IPS DF 19.7 (cell line): ENCODE measurements around the gene PRB4.
"Not testable (repeated sequence)": the region's sequence is repeated elsewhere in the genome, so short reads cannot be mapped to it uniquely, and the experiment has no call there.

ENCODE experiments used
- DNase-seq: peaks from one replicate; pipeline ENCODE4 v3.0.0-alpha.2; 2013; ENCODE audit warnings: low read depth, low spot score

PRB4 gene

GRCh38 chr12:11310336-11310735 lies at the start of gene PRB4:
Gene PRB4 (minus strand): TSS chr12:11310436. CDS start chr12:11310398, 38 bp downstream.
- no peak for DNase-seq

DNA sequence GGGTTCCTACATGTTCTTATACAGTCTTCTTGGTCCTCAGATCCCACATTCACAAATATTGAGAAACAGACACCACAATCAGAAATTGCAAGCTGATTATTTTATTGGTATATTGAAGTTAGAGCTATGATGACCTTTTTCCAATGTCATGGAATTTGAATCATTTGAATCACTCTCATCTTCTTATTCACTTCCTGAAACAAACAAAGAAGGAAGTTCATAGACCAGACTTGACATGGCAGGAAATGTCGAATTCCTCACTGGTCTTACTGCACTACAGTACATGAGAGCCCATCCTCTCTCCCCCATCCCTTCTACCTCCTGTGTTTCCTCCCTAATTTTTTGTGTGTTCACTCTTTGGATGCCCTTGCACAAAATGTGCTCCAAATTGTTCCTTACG lies 41.5 kb upstream of the PRB4 start:
- not testable (repeated sequence) for DNase-seq

GRCh38 chr12:11348439-11348838 lies 38.2 kb upstream of the PRB4 start:
- no peak for DNase-seq

GRCh38 chr12:11347810-11348209 lies 37.6 kb upstream of the PRB4 start:
- no peak for DNase-seq

GRCh38 chr12:11344500-11344899 lies 34.3 kb upstream of the PRB4 start:
- no peak for DNase-seq

DNA sequence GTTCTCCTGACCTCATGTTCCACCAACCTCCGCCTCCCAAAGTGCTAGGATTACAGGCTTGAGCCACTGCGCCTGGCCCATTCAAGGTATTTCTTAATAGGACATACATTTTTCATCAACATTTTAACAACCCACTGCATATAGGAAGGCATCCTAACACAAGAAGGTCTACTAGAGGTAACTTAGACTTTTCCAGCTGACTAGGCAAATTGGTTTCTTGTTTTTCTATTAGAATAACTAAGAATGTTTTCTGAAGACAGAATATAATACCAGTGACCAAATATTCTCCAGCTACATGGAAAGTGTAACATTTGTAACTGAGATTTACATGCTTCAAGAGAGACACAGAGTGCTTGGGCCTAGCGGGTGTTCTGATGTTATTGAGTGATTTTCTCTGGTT lies 14.2 kb upstream of the PRB4 start:
- DNase-seq: no peak

- no peak for DNase-seq
Observed at GRCh38 chr12:11321980-11322379, 11.7 kb upstream of the PRB4 start.

DNA sequence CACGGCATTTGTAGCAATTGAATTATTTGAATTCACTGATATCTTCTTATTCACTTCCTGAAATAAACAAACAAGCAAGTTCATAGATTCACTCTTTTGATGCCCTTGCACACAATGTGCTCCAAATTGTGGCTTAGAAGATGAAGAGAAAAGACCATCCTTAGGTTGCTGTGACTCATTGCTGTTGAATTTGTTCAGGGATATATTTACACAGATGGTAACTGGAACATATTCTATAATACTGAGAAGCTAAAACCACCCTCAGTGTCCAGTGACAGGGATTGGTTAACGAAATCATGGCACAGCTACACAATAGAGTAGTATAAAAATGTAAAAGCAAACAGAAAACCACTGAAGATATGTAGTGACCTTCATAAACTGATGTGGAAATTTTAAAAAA lies 3.1 kb downstream of the PRB4 start:
- DNase-seq: no peak

- DNase-seq: no peak
Observed at GRCh38 chr12:11273449-11273848, 36.8 kb downstream of the PRB4 start.

- DNase-seq: no peak
Observed at GRCh38 chr12:11269607-11270006, 40.6 kb downstream of the PRB4 start, which contains the start of gene PRB3. Gene PRB3 (minus strand): TSS chr12:11269707. CDS start chr12:11269669, 38 bp downstream.

GRCh38 chr12:11264501-11264900 lies 45.7 kb downstream of the PRB4 start:
- no peak for DNase-seq
